HG03066 (cell line): Measurements from ENCODE around the gene TMPRSS2.

ENCODE experiments used
- ATAC-seq: cut with Tn5 transposase; IDR thresholded peaks from one replicate; pipeline ENCODE4 v1.9.1; 2021; ENCODE audit warnings: low read depth; ENCODE audit not compliant: unreplicated experiment

TMPRSS2 gene

DNA sequence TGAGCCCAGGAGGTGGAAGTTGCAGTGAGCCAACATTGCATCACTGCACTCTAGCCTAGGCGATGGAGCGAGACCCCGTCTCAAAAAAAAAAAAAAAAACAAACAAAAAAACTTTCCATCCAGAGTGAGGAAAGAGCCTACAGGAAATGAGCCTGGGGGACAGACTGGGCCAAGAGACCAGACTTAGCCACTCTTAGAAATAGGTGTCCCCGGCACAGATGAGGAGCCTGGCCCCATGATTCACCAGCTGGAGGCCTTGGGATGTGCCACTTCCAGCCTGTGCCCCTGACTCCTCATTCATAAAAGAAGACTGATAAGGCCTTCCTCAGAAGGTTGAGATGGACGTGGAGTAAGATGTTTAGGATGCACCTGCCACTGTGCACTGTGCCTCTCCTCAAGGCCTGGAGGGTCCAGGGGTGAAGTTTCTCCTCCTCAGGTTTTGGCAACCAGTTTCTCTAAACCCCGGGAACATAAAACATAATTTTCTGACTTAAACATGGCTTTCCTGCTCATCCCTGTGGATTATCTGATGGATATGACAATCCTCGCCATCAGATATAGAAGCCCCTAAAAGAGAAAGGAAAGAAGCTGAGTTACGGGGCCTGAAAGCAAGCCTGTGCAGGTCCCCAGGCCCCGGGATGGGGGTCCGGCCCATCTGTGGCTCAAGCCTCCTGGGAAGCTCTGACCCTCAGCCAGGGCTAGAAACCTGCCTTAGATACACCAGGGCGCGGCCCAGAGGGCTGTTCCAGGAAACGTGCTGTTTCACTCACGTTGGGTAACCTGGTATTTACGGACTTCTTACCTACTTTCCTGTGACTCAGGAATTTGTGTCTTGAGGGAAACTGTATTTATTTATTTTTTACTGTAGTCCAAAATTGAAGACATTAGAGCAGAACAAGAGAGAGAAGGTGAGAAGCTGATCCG lies 55.9 kb downstream of the TMPRSS2 start:
- ATAC-seq: no peak

DNA sequence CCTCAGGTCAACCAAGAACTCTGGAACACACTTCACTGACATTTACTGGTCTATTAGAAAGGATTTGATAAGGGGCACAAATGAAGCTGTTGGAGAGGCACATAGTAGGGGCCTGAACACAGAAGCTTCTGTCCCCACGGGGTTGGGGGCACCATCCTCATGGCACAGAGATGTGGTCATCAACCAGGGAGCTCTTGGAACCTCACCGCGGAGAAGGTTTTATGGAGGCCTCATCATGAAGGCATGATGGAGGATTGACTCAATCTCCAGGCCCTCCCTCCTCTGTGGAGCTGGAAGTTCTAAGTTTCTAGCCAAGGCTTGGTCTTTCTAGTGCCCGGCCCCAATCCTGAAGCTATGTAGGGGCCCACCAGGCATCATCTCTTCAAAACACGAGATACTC lies 58.3 kb downstream of the TMPRSS2 start:
- ATAC-seq: no peak

DNA sequence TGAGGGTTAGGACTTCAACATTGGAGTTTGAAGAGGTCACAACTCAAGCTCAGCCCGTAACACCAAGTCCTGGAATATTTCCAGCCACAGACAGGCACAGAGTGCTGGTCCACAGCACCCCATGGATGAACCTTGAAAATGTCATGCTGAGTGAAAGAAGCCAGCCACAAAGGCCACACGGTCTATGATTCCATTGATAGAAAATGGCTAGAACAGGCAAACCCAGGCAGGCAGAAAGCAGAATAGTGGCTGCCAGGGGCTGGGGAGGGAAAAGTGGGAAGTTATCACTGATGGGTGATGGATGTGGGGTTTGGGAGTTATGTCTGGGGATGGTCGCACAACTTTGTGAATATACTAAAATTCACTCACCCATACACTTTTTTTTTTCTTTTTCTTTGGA lies 60.6 kb downstream of the TMPRSS2 start:
- ATAC-seq: no peak

DNA sequence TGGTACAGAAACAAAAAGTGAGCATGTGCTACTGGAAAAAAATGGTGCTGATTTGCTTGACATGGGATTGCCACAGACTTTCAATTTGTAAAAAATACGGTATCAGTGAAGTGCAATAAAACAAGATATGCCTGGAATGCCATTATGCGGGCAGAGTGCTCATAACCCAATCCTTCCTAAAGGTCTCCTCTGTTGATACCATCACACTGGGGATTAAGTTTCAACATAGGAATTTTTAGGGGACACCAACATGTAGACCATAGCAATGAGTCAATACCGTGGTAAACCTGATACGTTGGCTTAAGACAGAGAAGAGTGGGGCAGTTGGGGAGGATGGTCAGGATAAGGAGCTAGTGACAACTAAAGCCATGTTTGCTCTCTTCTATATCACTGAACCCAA lies 61.4 kb downstream of the TMPRSS2 start:
- ATAC-seq: no peak

DNA sequence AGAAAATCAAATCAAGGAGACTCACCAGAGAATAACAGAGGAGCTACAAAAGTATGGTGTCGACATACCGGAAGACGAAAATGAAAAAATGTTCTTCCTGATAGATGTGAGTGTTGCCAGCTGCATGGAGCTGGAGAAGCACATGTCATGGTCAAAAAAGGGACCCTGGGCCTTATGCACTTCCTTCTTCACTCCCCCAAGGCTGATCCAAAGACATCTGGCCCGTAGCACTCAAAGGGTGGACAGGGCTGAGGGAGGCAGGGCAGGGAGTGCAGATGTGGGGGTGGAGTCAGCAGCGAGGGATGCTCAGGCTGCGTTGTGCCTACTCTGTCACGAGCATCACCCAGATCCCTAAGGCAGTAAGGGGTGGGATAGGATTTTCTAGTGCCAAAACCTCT lies 62.5 kb downstream of the TMPRSS2 start:
- no peak for ATAC-seq

DNA sequence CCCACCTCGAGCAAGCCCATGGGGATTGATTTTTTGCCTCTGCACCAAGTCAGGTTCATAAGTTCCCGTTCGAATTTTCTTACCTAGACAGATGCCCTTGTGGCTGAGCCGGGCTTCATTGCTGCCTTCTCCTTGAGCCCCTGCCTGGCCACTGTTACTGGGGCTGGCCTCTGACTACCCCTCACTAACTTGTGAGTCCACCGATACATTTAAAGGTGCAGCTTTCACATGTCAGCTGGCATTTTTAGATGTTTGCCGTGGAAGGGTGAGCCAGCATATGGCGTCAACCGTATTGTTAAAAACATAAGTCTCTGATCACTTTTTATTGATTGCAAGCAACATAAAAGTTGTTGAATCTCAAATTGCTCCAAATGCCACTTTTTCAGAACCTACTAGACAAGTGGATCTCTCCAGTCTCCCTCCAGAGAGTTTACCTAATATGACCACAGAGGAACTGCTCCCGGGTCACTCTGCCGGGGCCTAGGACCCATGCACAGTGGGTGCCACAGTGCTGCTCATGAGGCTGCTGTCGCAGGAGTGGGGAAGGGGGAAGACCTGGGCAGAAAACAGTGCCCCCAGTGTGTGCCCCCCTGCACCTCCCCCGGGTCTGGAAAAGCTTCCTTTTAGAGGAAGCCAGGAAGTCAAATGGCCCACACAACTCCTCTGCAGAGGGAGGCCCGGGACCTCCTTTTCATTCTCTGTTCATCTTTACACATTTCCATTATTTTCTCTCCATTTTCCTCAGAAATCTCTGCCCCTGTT lies 63.1 kb downstream of the TMPRSS2 start:
- no peak for ATAC-seq

DNA sequence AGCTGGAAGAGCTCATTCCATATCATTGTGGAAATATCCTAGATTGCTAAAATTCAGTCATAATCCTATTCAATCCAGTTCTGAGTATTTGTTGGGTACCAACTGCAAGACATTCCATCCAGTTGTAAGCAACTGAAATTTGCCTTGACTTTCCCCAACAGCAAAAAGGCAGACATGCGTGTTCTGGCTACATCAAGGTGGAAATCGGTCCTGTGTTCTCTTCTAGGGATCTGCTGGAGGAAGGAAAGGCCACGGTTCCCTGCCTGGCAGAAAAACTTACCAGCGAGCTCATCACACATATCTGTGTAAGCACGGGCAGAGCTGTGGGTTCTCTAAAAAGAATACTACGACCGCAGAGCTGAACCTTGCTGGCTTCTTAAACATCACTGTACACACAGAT lies 64.4 kb downstream of the TMPRSS2 start:
- no peak for ATAC-seq

DNA sequence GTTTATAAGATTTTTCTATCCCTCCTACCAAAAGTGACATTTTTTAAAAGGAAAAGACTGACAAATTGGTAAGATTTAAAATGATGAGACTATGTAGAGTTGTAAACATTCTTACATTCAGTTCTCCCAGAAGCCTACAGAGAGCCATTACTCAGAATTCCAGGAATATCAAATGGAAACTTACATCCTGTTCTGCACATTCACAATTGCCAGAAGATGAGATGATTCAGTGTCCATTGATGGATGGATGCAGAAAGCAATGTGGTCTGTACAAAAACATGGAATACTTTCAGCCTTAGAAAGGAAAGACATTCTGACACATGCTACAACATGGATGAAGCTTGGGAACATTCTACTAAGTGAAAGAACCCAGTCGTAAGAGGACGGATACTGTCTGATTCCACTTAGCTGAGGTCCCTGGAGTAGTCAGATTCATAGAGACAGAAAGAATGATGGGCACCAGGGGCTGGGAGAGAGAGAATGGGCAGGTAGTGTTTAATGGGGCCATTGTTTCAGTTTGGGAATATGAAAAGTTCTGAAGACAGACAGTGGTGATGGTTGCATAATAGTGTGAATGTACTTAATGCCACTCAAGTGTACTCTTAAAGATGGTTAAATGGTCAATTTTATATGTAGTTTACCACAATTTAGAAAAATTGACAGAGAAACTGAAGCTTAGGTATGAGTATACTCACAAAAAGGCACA lies 65.3 kb downstream of the TMPRSS2 start:
- no peak for ATAC-seq

DNA sequence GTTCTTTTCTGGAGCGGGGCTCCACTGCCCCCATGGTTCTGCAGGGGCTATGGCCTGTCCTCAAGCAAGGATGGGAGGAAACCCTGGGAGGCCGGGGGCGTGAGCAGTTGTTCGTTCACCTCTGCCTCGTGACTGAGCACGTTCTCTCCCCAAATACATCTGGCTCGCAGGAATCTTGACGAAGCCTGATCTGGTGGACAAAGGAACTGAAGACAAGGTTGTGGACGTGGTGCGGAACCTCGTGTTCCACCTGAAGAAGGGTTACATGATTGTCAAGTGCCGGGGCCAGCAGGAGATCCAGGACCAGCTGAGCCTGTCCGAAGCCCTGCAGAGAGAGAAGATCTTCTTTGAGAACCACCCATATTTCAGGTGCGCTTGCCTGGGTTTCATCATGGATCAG lies 66.4 kb downstream of the TMPRSS2 start:
- no peak for ATAC-seq

DNA sequence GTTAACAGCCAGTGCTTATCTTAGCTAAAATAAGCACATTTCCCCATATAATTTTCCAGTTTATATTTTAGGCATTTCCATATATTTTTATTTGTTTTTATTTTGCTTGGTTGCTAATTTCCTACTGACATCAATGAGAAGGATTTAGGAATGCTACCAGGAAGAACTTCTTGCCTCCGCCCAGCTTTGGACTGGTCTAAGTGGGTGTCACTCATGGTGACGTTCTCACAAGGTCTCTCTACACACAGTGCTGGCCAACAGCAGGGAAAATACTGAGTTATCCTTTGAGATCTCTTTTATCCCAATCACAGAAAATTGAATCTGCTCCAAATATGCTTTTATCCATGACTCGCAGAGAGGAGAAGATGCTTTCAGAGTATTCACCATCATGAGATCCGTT lies 68.7 kb downstream of the TMPRSS2 start:
- ATAC-seq: no peak

DNA sequence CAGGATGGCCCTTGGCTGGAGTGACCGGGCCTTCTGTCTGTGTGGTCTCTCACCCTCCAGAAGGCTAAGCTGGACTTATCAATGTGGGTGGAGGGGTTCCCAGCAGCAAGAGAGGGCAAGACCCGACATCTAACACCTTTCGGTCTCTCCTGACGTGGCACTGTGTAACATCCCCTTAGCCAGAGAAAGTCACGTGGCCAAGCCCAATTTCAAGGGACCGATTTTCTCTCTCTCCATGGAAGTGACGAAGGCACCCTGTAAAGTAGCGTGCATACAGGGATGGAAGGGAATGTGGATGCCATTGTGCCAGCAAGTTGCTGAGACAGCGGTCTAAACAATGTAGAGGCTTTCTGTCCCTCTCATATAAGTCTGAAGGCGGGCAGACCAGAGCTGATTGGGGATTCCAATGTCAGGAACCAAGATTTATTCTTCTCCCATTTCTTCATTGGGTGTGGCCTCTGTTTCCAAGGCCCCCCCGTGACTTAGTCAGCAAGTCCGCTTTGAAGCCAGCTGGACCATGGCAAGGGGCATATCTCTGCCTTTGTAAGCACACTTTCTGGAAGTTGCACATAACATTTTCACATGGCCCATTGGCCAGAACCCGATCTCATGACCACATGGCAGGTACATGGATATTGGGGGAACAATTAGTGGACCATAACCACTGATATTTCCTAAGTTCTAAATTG lies 69.4 kb downstream of the TMPRSS2 start:
- ATAC-seq: no peak

DNA sequence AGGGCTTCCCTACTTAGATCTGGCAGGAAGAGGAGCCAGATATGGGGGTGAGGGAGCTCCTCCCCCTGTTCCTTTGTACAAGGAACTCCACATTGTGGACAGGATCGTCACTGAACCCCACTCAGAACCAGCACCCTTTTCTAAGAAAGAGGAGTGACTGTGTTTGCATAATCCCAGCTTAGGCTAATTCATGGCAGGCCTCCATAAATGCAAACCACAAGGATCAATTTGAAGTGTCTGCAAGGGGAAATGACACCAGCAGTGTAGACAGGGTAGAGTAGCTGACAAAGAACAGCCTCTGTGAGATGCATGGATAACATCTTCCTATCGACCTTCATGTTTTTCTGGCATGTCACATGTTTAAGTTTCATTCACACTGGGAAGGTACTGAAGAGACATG lies 70.2 kb downstream of the TMPRSS2 start:
- no peak for ATAC-seq

DNA sequence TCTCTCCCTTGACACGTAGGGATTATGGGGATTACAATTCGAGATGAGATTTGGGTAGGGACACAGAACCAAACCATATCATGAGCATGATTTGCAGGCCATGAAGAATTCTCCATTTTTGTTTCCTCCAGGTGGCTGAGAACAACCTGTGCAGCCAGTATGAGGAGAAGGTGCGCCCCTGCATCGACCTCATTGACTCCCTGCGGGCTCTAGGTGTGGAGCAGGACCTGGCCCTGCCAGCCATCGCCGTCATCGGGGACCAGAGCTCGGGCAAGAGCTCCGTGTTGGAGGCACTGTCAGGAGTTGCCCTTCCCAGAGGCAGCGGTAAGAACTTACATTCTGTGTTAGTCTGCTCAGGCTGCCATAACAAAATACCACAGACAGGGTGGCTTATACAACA lies 72.3 kb downstream of the TMPRSS2 start:
- ATAC-seq: no peak

DNA sequence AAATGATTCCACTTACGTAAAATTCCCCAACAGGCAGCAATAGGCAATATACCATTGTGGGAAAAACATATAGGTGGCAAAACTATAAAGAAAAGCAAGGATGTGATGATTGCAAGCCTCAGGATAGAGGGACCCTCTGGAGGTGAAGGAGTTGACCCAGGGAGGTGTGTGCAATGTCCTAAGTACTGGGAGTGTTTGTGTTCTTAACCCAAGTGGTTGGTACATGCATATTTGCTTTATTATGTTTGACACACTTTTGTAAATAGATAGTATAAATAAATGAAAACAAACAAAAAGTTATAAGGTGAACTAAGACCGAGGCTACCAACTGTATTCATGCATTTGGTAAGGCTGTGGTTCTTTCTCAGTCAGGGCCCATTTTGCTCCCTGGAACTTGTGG lies 74.4 kb downstream of the TMPRSS2 start:
- ATAC-seq: no peak

DNA sequence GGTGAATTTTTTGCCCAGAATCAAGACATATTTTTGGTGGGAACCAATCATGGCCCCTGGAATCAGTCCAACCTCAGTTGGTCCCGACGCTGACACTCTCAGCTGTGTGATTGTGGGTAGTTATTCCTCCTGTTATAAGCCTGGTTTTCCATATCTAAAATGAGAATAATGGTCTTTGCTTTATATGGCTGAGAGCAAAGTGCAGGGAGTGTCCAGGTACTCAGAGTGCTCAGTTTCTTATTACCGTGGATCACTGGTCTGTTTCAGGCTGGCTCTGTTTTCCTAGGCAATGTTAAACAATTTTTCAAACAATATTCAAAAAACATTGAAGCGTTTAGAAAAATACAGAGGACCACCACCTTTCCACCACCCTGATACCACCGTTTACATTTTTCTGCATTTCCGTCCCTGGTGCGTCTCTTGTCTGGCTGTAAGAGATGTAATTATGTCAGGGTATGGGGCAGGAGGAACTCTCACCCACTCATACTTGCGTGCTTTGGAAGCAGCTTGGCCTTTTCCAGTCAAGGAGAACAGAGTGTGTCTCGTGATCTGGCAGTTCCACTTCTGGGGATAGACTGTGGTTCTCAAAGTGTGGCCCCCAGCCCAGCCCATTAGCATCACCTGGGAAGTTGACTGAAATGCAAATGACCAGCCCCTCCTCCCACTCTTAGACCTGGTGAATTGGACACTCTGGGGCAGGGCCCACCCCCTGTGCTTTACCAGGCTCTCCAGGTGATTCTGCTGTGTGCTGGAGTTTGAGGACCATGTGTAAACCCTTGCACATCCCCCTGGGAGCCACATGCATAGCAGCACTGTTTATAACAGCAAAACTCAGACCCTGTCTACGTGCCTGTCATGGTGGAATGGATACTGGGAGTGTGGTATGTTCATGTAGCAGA lies 75.1 kb downstream of the TMPRSS2 start:
- no peak for ATAC-seq

DNA sequence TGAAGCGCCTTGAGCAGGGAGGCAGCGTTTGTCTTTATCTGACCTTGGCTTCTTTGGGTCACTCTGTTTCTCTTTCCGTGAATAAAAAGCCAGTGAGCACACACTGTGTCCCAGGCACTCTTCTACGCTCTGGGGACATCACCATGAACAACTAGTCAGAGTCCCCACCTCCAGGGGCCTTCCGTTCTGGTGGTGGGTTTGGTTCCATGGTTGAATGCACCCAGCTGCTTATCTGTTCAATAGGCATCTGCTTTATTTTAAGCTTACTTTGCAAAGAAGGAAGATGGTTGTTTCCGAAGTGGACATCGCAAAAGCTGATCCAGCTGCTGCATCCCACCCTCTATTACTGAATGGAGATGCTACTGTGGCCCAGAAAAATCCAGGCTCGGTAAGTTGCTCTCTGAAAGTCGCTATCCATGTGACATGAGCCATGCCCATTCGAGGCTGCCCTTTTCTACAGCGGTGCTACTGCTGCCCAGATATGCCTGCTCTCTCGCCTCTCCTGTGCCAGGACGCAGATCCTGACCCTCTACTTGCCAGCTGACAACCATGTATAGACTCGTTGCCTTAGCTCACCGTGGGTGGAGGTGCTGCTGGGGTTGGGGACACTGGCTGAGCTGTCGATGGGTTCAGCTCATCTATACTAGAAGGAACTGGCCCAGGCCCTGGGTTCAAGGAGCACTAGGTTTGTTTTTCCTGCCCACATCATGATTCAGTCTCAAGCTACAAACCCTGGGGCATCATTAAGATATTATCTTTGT lies 76.0 kb downstream of the TMPRSS2 start:
- ATAC-seq: peak; percentile 86

DNA sequence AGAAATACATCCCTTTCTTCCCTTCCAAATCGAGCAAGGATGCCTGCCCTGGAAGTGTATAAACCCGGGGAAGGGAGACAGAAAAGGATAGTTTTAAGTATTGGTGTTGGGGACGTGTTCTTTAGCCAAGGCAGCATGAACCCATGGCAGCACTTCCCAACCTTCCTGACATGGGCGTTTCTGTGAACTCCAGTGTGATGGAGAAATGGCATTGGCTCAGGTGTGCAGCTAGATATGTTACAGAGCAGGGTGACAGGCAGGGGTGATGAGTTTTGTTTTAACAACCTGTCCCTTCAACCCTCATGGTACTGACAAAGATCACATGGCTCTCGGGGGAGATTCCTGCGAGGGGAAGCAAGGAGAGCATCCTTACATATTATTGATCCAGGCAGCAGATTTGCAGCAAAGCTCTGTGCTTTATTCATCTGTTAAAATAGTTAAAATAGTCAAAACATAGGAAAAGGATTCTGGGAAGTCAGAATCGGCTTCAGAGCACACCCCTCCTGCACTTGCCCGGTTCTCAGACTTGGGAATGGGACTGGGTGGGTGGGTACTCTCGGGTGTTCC lies 78.0 kb downstream of the TMPRSS2 start:
- ATAC-seq: no peak

DNA sequence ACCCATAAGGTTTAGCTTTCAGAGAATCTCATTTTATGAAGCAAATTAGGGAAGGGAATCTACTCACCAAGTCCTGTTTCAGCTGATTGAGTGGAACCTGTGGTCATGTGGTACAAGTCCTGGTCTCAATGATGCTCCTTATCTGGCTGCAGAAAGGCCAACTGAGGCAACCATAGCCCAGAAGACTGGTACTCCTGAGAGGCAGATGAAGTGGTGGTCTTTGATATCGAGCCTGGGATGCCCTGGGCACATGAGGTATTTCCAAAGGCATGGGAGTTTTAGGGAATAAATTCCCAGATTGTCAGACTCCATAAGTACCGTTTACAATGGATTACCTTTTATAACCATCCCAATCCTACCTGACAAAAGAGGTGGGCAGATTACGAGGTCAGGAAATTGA lies 78.7 kb downstream of the TMPRSS2 start:
- ATAC-seq: no peak

DNA sequence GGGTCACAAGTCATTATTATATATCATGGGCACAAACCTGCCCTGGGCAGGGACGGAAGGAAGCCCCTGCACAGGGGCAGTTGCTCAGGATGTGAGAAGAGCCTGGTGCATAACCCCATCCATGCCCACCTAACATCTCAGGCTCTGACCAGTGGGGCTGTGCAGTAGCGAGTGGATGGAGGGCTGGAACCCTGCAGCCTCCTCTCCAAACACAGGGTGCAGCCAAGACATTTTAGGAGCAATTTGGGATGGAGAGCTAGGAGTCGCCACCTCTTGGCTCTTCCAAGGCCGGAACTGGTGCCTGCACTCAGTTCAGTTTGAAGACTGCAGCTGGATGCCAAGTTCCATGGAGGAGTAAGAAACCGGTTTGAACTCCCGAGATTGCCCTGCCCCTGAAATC lies 79.1 kb downstream of the TMPRSS2 start:
- ATAC-seq: no peak
